ENCODE results near the gene IFITM1.

- TF ChIP-seq CTCF (IDR thresholded peaks at IDR 0.05 in 4 of 5, conservative IDR thresholded peaks at IDR 0.05 in 1 of 5) (no peak), POLR2A (IDR thresholded peaks at IDR 0.05) (no peak)
Observed at GRCh38 chr11:285021-285893, 28.6 kb upstream of the IFITM1 start.

Data from gastrocnemius medialis (tissue), 4 donors.